ENCODE data around the gene KIAA1328. TPM values are rescaled to one million over a fixed set of nuclear protein-coding genes. Genes with fewer than 3 reads are reported as not detected.
A peak's percentile ranks its signal among the peaks of the same experiment; 100 is the strongest.

Gene KIAA1328
- total RNA-seq, 3 donors from 2014 or later = 17.4 to 36.1 (median 25.6) TPM

DNA sequence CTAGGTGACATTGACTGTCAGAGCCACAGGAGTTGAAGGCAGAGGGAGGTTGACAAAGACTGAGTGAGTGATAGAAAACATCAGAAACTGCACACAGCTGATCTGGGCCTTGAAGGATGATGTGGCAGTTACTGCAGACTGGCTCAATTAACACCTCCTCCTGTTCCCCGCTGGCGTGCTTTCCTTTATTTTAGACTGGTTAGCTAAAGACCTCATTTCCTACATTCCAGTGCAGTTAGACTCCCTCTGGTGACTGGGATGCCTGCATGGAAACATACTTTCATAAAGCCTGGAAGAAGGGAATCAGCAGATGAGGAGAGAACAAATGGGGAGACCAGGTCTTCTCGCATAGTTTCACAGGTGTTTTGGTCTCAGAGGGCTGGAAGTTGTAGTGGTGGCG is 7.2 kb upstream of the KIAA1328 start:
- no peak overlapping the region for H3K4me3 ChIP-seq
- H3K36me3 ChIP-seq = no peaks in the 10 kb centered on the region
- no peaks in the 10 kb centered on the region for H3K4me1 ChIP-seq
- H3K27ac ChIP-seq = no peak overlapping the region
- TF ChIP-seq, protein P1, sequence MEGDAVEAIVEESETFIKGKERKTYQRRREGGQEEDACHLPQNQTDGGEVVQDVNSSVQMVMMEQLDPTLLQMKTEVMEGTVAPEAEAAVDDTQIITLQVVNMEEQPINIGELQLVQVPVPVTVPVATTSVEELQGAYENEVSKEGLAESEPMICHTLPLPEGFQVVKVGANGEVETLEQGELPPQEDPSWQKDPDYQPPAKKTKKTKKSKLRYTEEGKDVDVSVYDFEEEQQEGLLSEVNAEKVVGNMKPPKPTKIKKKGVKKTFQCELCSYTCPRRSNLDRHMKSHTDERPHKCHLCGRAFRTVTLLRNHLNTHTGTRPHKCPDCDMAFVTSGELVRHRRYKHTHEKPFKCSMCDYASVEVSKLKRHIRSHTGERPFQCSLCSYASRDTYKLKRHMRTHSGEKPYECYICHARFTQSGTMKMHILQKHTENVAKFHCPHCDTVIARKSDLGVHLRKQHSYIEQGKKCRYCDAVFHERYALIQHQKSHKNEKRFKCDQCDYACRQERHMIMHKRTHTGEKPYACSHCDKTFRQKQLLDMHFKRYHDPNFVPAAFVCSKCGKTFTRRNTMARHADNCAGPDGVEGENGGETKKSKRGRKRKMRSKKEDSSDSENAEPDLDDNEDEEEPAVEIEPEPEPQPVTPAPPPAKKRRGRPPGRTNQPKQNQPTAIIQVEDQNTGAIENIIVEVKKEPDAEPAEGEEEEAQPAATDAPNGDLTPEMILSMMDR (IDR thresholded peaks at IDR 0.05) = no peak
- H3K9me3 ChIP-seq = no peaks in the 10 kb centered on the region
- no peaks in the 10 kb centered on the region for H3K27me3 ChIP-seq
- no peak for DNase-seq (ENCODE audit: low spot score in 2 of 2)
- intact Hi-C loops (cut with DNase I; ENCODE audit: low total_unique reads) = no loop called here

DNA sequence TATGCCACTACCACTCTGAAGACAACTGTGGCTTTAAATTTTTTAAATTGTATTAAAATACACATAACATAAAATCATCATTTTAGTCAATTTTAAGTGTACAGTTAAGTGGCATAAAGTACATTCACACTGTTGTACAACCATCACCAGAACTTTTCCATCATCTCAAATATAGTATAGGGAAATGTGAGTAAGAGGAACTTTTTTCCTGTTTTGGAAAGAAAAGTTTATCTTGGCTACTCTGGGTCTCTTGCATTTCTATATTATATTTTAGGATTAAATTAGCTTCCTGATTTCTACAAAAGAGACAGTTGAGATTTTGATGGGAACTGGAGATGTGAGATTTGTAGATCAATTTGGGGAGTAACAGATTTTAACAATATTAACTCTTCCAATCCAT is 3.4 kb upstream of the KIAA1328 start:
- no peaks in the 10 kb centered on the region for H3K4me1 ChIP-seq
- H3K36me3 ChIP-seq = no peaks in the 10 kb centered on the region
- no peaks in the 10 kb centered on the region for H3K9me3 ChIP-seq
- no peaks in the 10 kb centered on the region for H3K27me3 ChIP-seq
- H3K4me3 ChIP-seq = no peak overlapping the region
- TF ChIP-seq POLR2A (IDR thresholded peaks at IDR 0.05) = no peak
- TF ChIP-seq POLR2AphosphoS5 (IDR thresholded peaks at IDR 0.05) = no peak
- TF ChIP-seq, protein P1 (IDR thresholded peaks at IDR 0.05) = no peak
- intact Hi-C loops (cut with DNase I; ENCODE audit: low total_unique reads) = no loop called here
- H3K27ac ChIP-seq = no peak overlapping the region
- no peak for DNase-seq (ENCODE audit: low spot score in 2 of 2)

DNA sequence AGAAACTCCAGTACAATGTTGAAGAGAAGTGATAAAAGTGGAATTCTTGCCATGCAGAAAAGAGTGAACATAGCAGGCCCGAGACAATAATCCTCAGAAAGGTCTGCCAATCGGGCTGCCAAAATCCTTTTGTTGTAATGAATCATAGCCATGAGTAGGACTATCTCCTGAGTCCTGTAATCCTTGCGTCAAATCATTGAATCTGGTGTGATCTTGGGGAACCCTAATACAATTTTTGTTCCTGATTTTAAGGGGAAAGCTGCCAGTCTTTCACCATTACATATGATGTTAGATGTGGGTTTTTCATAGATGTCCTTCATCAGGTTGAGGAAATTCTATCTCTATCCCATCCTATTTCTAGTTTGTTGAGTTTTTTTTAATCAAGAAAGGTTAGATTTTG is 2.4 kb upstream of the KIAA1328 start:
- TF ChIP-seq, protein P1 (IDR thresholded peaks at IDR 0.05) = no peak
- TF ChIP-seq POLR2A (IDR thresholded peaks at IDR 0.05) = no peak
- TF ChIP-seq POLR2AphosphoS5 (IDR thresholded peaks at IDR 0.05) = no peak
- H3K9me3 ChIP-seq = no peaks in the 10 kb centered on the region
- no peak for DNase-seq (ENCODE audit: low spot score in 2 of 2)
- no peaks in the 10 kb centered on the region for H3K36me3 ChIP-seq
- H3K4me1 ChIP-seq = no peaks in the 10 kb centered on the region
- intact Hi-C loops (cut with DNase I; ENCODE audit: low total_unique reads) = no loop called here
- no peak overlapping the region for H3K4me3 ChIP-seq
- no peaks in the 10 kb centered on the region for H3K27me3 ChIP-seq
- H3K27ac ChIP-seq = no peak overlapping the region

DNA sequence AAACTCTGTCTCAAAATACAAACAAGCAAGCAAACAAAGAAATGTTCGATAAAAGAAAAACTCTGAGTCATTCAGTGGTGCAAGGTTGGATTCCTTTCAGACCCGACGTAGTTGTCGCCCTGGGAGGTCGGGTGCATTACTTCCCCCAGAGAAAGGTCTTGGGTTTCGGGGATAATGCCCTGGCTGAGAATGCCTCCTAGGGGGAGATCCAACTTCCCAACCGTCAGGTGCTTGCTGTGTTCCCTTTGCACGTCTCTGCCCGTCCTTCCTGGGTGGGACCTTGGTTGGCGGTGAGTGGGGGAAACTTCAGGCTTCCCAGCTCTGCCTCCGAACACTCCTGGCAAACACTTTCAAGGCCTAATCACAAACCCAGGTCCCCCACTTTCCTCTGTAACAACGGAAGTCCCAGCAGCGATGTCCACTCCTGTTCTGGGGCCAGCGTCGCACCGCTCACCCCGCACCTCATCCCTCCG is 734 bp upstream of the KIAA1328 start:
- no peak for DNase-seq (ENCODE audit: low spot score in 2 of 2)
- Histone ChIP-seq H3K36me3 (no peaks in the 10 kb centered on the region), H3K9me3 (no peaks in the 10 kb centered on the region), H3K27ac (peak overlapping the region; percentile 91 to 93), H3K27me3 (no peaks in the 10 kb centered on the region), H3K4me3 (peak overlapping the region; percentile 75 to 87 (median 84)), H3K4me1 (no peaks in the 10 kb centered on the region)
- TF ChIP-seq, protein P1 (IDR thresholded peaks at IDR 0.05) = no peak
- TF ChIP-seq POLR2A (IDR thresholded peaks at IDR 0.05) (no peak), POLR2AphosphoS5 (IDR thresholded peaks at IDR 0.05) (no peak)
- intact Hi-C loops (cut with DNase I; ENCODE audit: low total_unique reads) = no loop called here

DNA sequence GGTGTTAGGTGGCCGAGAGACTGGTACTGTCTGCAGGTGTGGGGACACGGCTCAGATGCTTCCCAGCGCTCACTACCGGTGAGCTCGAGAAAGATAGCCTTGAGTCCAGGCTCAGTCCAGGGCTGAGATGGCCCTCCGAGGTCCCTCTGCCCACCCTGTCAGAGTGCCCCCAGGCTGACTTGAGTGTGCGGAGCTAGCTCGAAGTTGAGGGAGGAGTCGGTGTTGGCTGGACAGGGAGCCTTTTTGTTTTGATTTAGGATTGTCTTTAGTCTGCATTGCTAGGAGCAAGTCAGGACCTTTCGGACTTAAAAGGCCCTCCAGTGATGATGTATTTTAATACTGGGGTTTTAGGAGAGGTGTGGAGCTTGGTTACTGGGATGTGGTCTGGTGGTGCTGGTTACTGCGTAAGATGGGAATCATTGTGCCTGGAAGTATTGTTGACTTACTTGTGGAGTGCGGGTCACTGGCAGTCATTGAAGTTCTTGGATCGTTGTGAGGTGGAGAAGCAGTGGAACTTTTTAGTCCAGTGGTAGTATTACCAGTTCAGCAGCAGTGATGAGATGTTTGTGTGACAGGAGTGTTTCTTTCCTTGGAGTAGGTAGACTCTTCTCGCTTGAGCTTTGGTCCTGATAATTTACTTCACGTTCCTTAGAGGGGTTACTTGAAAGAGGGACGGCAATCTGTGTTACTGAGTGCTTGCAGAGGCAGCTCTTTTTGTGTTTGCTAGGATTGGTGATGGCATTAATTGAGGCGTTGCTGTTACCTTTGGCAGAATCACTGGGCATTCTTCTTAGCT is 633 bp downstream of the KIAA1328 start:
- Histone ChIP-seq H3K4me3 (peak overlapping the region; percentile 75 to 87 (median 84)), H3K9me3 (no peaks in the 10 kb centered on the region), H3K36me3 (no peaks in the 10 kb centered on the region), H3K4me1 (no peaks in the 10 kb centered on the region), H3K27me3 (no peaks in the 10 kb centered on the region), H3K27ac (peak overlapping the region; percentile 91 to 93)
- intact Hi-C loops (cut with DNase I; ENCODE audit: low total_unique reads) = no loop called here
- peak in 1 of 2 donors; percentile 55 for DNase-seq (ENCODE audit: low spot score in 2 of 2)
- TF ChIP-seq POLR2AphosphoS5 (IDR thresholded peaks at IDR 0.05) = no peak
- TF ChIP-seq POLR2A (IDR thresholded peaks at IDR 0.05) = no peak
- TF ChIP-seq, protein P1 (IDR thresholded peaks at IDR 0.05) = no peak
